ENCODE results near the gene LRBA. TPM values are rescaled to one million over a fixed set of nuclear protein-coding genes. Genes with fewer than 3 reads are reported as not detected.

Gene LRBA
- total and polyA plus RNA-seq, 9 of the 15 experiments (the other 6 are each of a cell fraction or from before 2014, with no cell fraction given): 24.2 to 88.7 (median 59.7) TPM

DNA sequence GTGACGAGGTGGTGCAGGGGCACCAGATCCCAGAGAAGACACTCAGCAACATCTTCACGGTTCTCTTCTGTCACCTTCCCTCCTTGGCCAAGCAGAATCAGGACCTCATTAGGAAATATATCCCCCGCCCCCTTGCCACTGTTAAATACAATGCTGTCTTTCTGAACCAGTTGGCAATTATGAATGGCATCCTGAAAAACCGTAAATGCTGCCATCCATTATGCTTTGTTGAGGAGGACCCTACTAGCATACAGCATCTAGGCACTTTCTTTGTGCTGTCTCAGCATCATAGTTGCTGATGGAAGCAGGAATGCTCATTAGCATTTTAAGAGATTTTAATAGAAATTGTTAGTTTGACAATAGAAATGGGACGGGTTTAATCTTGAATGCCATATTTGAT, 798.4 kb downstream of the LRBA start:
- 2% methylated on average over 5 of the region's 5 CpGs for WGBS (ENCODE audit: insufficient coverage, low coverage, missing lambda C conversion rate)
- ATAC-seq: no peak
- intact Hi-C loops (cut with micrococcal nuclease): no loop called here
- Histone ChIP-seq H3K4me2 (ENCODE audit: insufficient read depth, low read length) (no peak overlapping the region), H4K20me1 (replicated peaks; ENCODE audit: control insufficient read depth, insufficient read depth, low read length) (no peaks in the 10 kb centered on the region), H3K4me1 (replicated peaks in 1 of 2; ENCODE audit: control insufficient read depth in 2 of 2, insufficient read depth in 2 of 2, low read length in 2 of 2) (no peaks in the 10 kb centered on the region), H3K9ac (ENCODE audit: insufficient read depth in 1 of 2, low read depth in 2 of 2, low read length in 2 of 2) (no peak overlapping the region), H3K9me1 (ENCODE audit: control insufficient read depth, insufficient read depth, low read length) (no peaks in the 10 kb centered on the region), H3K79me2 (ENCODE audit: control insufficient read depth, insufficient read depth, low read length) (no peaks in the 10 kb centered on the region), H3K36me3 (ENCODE audit: control insufficient read depth, insufficient read depth, low read length) (no peaks in the 10 kb centered on the region), H3K4me3 (no peak overlapping the region), H3K9me3 (replicated peaks; ENCODE audit: control insufficient read depth, insufficient read depth, low read depth, low read length) (no peaks in the 10 kb centered on the region), H3K27ac (ENCODE audit: extremely low read depth, low read depth, low read length) (no peak overlapping the region), H3K27me3 (ENCODE audit: control insufficient read depth in 2 of 2, insufficient read depth in 2 of 2, low read length in 2 of 2) (no peaks in the 10 kb centered on the region), H2AFZ (ENCODE audit: low read depth, low read length) (no peak overlapping the region)
- POLR2A ChIA-PET: no interaction called here
- FAIRE-seq: no peak
- CTCF ChIA-PET (ENCODE audit: low intra/inter-chr PET ratio): no interaction called here
- no TSS peak for BruUV-seq (replicated peaks)
- in situ Hi-C loops (cut with MboI): loop anchor here (25.0 kb wide), 1 partner anchor 229 kb away; no protein-coding TSS in a partner anchor
- no peak for DNase-seq (ENCODE audit: extremely low read depth in 1 of 4, low spot score in 3 of 4)
- TF ChIP-seq CCAR2 (IDR thresholded peaks at IDR 0.05; ENCODE audit: low read depth, low read length) (no peak), MYNN (IDR thresholded peaks at IDR 0.05) (no peak), MYNN (CRISPR knock-in tag; IDR thresholded peaks at IDR 0.05) (no peak), HMBOX1 (IDR thresholded peaks at IDR 0.05) (no peak), MAFG (tag; conservative IDR thresholded peaks at IDR 0.05) (no peak), PHF8 (IDR thresholded peaks at IDR 0.05; ENCODE audit: borderline replicate concordance, low read length) (no peak), XRCC3 (IDR thresholded peaks at IDR 0.05) (no peak), HBP1 (CRISPR knock-in tag; IDR thresholded peaks at IDR 0.05) (no peak), MIER1 (IDR thresholded peaks at IDR 0.05; ENCODE audit: low read depth) (no peak)
- TF ChIP-seq, protein P1, sequence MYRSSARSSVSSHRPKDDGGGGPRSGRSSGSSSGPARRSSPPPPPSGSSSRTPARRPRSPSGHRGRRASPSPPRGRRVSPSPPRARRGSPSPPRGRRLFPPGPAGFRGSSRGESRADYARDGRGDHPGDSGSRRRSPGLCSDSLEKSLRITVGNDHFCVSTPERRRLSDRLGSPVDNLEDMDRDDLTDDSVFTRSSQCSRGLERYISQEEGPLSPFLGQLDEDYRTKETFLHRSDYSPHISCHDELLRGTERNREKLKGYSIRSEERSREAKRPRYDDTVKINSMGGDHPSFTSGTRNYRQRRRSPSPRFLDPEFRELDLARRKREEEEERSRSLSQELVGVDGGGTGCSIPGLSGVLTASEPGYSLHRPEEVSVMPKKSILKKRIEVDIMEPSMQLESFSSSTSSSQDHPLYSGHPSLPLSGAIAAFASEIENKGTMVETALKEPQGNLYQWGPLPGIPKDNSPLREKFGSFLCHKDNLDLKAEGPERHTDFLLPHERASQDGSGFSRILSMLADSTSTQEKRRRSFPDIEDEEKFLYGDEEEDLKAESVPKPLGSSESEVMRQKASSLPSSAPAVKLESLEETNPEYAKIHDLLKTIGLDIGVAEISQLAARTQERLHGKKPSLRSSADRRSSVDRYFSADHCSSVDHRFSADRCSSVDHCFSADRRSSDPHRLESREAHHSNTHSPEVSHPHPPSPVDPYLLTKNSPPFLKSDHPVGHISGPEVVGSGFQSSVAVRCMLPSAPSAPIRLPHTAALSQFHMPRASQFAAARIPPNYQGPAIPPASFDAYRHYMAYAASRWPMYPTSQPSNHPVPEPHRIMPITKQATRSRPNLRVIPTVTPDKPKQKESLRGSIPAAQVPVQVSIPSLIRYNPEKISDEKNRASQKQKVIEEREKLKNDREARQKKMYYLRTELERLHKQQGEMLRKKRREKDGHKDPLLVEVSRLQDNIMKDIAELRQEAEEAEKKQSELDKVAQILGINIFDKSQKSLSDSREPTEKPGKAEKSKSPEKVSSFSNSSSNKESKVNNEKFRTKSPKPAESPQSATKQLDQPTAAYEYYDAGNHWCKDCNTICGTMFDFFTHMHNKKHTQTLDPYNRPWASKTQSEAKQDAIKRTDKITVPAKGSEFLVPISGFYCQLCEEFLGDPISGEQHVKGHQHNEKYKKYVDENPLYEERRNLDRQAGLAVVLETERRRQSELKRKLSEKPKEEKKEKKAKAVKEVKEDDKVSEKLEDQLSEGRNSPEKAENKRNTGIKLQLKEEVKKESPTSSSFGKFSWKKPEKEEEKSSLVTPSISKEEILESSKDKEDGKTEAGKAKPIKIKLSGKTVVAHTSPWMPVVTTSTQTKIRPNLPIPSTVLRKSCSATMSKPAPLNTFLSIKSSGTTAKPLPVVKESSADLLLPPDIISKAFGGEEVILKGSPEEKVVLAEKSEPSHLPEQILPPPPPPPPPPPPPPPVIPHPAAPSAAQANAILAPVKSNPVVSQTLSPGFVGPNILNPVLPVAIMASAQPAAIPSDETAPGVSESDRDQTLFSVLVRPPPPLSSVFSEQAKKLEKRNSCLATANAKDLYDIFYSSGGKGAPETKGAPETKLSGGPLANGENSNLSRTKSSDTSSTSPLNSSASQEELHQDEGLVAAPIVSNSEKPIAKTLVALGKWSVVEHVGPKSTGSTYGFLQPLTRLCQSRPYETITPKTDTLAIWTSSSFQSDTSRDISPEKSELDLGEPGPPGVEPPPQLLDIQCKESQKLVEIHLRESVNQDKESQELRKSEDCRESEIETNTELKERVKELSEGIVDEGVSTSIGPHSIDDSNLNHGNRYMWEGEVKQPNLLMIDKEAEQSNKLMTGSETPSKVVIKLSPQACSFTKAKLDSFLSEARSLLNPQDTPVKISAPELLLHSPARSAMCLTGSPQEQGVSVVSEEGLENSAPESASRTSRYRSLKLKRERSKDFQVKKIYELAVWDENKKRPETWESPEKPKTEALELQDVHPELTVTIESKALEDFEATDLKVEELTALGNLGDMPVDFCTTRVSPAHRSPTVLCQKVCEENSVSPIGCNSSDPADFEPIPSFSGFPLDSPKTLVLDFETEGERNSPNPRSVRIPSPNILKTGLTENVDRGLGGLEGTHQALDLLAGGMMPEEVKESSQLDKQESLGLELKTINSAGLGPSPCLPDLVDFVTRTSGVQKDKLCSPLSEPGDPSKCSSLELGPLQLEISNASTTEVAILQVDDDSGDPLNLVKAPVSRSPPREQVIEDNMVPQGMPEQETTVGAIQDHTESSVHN (IDR thresholded peaks at IDR 0.05; ENCODE audit: borderline replicate concordance in 1 of 2, low read depth in 1 of 2): no peak
- TF ChIP-seq, protein P2, sequence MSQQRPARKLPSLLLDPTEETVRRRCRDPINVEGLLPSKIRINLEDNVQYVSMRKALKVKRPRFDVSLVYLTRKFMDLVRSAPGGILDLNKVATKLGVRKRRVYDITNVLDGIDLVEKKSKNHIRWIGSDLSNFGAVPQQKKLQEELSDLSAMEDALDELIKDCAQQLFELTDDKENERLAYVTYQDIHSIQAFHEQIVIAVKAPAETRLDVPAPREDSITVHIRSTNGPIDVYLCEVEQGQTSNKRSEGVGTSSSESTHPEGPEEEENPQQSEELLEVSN (IDR thresholded peaks at IDR 0.05; ENCODE audit: borderline replicate concordance in 1 of 2, extremely low read depth in 1 of 2, insufficient read depth in 1 of 2, insufficient read length in 1 of 2, low read depth in 1 of 2, low read length in 1 of 2, poor library complexity in 1 of 2, severe bottlenecking in 1 of 2): no peak

Data from K562 (cell line).